Measurements from ENCODE around the gene AKR1D1.

DNA sequence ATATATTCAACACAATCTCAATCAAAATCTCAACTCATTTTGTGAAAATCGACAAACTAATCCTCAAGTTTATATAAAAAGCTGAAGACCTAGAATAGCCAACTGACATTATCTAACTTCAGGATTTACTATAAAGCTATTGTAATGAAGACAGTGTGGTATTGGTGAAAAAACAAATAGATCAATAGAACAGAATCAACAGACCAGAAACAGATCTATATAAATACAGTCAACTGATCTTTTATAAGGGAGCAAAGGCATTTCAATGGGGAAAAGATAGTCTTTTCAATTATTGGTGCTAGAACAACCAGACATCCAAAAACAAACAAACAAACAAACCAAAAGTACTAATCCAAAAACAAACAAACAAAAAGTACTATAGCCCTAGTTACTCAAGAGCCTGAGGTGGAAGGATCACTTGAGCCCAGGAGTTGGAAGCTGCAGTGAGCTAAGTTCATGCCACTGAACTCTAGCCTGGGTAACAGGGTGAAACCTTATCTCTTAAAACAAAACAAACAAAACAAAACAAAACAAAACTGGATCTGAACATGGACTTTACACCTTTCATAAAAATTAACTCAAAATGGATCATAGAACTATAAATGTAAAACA, 26.6 kb upstream of the AKR1D1 start:
- TF ChIP-seq POLR2A (IDR thresholded peaks at IDR 0.05; ENCODE audit: low read length) (no peak), RNF2 (IDR thresholded peaks at IDR 0.05; ENCODE audit: borderline replicate concordance, low read depth) (no peak), REST (IDR thresholded peaks at IDR 0.05) (no peak), ESRRA (IDR thresholded peaks at IDR 0.05; ENCODE audit: borderline replicate concordance, low read length) (no peak), MYC (IDR thresholded peaks at IDR 0.05; ENCODE audit: borderline replicate concordance, low read length) (no peak), RFX5 (IDR thresholded peaks at IDR 0.05) (no peak), ZFP36 (IDR thresholded peaks at IDR 0.05; ENCODE audit: borderline replicate concordance, partially characterized antibody) (no peak), USF2 (IDR thresholded peaks at IDR 0.05) (no peak), PHF8 (IDR thresholded peaks at IDR 0.05; ENCODE audit: borderline replicate concordance, low read depth) (no peak)
- TF ChIP-seq, protein P1, sequence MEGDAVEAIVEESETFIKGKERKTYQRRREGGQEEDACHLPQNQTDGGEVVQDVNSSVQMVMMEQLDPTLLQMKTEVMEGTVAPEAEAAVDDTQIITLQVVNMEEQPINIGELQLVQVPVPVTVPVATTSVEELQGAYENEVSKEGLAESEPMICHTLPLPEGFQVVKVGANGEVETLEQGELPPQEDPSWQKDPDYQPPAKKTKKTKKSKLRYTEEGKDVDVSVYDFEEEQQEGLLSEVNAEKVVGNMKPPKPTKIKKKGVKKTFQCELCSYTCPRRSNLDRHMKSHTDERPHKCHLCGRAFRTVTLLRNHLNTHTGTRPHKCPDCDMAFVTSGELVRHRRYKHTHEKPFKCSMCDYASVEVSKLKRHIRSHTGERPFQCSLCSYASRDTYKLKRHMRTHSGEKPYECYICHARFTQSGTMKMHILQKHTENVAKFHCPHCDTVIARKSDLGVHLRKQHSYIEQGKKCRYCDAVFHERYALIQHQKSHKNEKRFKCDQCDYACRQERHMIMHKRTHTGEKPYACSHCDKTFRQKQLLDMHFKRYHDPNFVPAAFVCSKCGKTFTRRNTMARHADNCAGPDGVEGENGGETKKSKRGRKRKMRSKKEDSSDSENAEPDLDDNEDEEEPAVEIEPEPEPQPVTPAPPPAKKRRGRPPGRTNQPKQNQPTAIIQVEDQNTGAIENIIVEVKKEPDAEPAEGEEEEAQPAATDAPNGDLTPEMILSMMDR (IDR thresholded peaks at IDR 0.05): no peak
- TF ChIP-seq, protein P2, sequence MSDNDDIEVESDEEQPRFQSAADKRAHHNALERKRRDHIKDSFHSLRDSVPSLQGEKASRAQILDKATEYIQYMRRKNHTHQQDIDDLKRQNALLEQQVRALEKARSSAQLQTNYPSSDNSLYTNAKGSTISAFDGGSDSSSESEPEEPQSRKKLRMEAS (IDR thresholded peaks at IDR 0.05): no peak
- TF ChIP-seq, protein P3, sequence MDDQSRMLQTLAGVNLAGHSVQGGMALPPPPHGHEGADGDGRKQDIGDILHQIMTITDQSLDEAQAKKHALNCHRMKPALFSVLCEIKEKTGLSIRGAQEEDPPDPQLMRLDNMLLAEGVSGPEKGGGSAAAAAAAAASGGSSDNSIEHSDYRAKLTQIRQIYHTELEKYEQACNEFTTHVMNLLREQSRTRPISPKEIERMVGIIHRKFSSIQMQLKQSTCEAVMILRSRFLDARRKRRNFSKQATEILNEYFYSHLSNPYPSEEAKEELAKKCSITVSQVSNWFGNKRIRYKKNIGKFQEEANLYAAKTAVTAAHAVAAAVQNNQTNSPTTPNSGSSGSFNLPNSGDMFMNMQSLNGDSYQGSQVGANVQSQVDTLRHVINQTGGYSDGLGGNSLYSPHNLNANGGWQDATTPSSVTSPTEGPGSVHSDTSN (IDR thresholded peaks at IDR 0.05): no peak
